Endothelial cell of umbilical vein (primary cell): Measurements from ENCODE around the gene OVCH1. TPM values are rescaled to one million over a fixed set of nuclear protein-coding genes. Genes with fewer than 3 reads are reported as not detected.

Source experiments
- Bru-seq: library from RNA; stranded (reverse); fragments of 400-500 nt; gene quantifications from one replicate; lab custom pipeline; 2021; lab: Mats Ljungman, UMichigan
- BruChase-seq, 2 experiments: library from RNA; stranded (reverse); fragments of 400-500 nt; gene quantifications; one replicate each; lab custom pipeline; 2021; lab: Mats Ljungman, UMichigan
- BruUV-seq: library from RNA; stranded (reverse); fragments of 400-500 nt; replicated peaks from 2 replicates; lab custom pipeline; 2021; lab: Mats Ljungman, UMichigan
- CTCF ChIA-PET: fragments of 300-600, 350-600 bp; sonication (Branson Sonifier 250); formaldehyde crosslinking; loops from one replicate; lab custom pipeline; 2021; ENCODE audit warnings: antibody characterized with exemption, inconsistent platforms; lab: Charles Lee
- POLR2A ChIA-PET: fragments of 300-600, 350-600 bp; sonication (Branson Sonifier 250); formaldehyde crosslinking; loops from one replicate; lab custom pipeline; 2021; ENCODE audit warnings: antibody characterized with exemption, inconsistent platforms; lab: Charles Lee
- DNase-seq: peaks from one replicate; pipeline ENCODE4 v3.0.0-alpha.2; 2011; ENCODE audit warnings: low read depth, low spot score
- FAIRE-seq: peaks from 2 replicates; lab custom pipeline; 2011; peaks lifted over from hg19 to GRCh38; lab: Jason Lieb, UNC
- H2AFZ ChIP-seq: 2 replicates; pipeline ENCODE4 v1.6.0; 2012; ENCODE audit warnings: low read depth, low read length, control low read depth, inconsistent platforms
- H3K27ac ChIP-seq: 2 replicates; pipeline ENCODE4 v1.5.1; 2011; ENCODE audit warnings: low read depth, mild to moderate bottlenecking, control low read depth, low read length, moderate library complexity; ENCODE audit not compliant: insufficient read depth
- H3K27me3 ChIP-seq, 2 experiments: 2 replicates each; pipeline versions ENCODE4 v1.6.0 to v1.6.1; 2011; ENCODE audit warnings: low read length in 2 of 2, mixed read lengths in 1 of 2; ENCODE audit not compliant: control insufficient read depth in 2 of 2, insufficient read depth in 2 of 2
- H3K36me3 ChIP-seq, 2 experiments: 2 replicates in 1 of 2; 3 replicates in 1 of 2; pipeline ENCODE4 v1.5.1; 2011; ENCODE audit warnings: low read length in 2 of 2, mild to moderate bottlenecking in 1 of 2, moderate library complexity in 1 of 2; ENCODE audit not compliant: control insufficient read depth in 2 of 2, insufficient read depth in 2 of 2; ENCODE audit errors: extremely low read depth in 1 of 2
- H3K4me1 ChIP-seq: 3 replicates; pipeline ENCODE4 v1.5.1; 2011; ENCODE audit warnings: mild to moderate bottlenecking, low read length; ENCODE audit not compliant: control insufficient read depth, insufficient read depth; ENCODE audit errors: extremely low read depth
- H3K4me2 ChIP-seq: 2 replicates; pipeline ENCODE4 v1.6.1; 2011; ENCODE audit warnings: low read length, control low read depth, mixed read lengths; ENCODE audit not compliant: insufficient read depth
- H3K4me3 ChIP-seq, 3 experiments: fragments of 200-600 bp in 1 of 3; sonication (generic), shearing (Covaris generic) in 1 of 3; replicated peaks in 1 of 3; 2 replicates each; pipeline ENCODE4 v1.5.1; 2011 to 2016; ENCODE audit warnings: control low read depth in 3 of 3, low read length in 3 of 3, mild to moderate bottlenecking in 2 of 3, inconsistent platforms in 1 of 3, low read depth in 1 of 3, moderate library complexity in 1 of 3; ENCODE audit not compliant: insufficient read depth in 1 of 3
- H3K79me2 ChIP-seq: 2 replicates; pipeline ENCODE4 v1.6.0; 2012; ENCODE audit warnings: low read length, inconsistent platforms; ENCODE audit not compliant: control insufficient read depth, insufficient read depth
- H3K9ac ChIP-seq: replicated peaks from 2 replicates; pipeline ENCODE3; 2011; ENCODE audit warnings: low read length, control low read depth; ENCODE audit not compliant: insufficient read depth; ENCODE audit errors: extremely low read depth
- H3K9me1 ChIP-seq: replicated peaks from 3 replicates; pipeline ENCODE4 v1.6.0; 2011; ENCODE audit warnings: mild to moderate bottlenecking, low read length; ENCODE audit not compliant: control insufficient read depth, insufficient read depth; ENCODE audit errors: extremely low read depth
- H3K9me3 ChIP-seq: replicated peaks from 2 replicates; pipeline ENCODE4 v1.5.1; 2012; ENCODE audit warnings: low read length, inconsistent platforms; ENCODE audit not compliant: control insufficient read depth, insufficient read depth
- H4K20me1 ChIP-seq: replicated peaks from 2 replicates; pipeline ENCODE3; 2011; ENCODE audit warnings: mild to moderate bottlenecking, low read length; ENCODE audit not compliant: control insufficient read depth, insufficient read depth; ENCODE audit errors: extremely low read depth
- EZH2 ChIP-seq: IDR thresholded peaks from 2 replicates; pipeline ENCODE4 v1.6.1; 2012; ENCODE audit warnings: borderline replicate concordance, low read depth, mild to moderate bottlenecking, moderate library complexity, low read length, inconsistent platforms; ENCODE audit not compliant: severe bottlenecking
- FOS ChIP-seq: IDR thresholded peaks from 2 replicates; pipeline ENCODE4 v1.6.1; 2011; ENCODE audit warnings: mild to moderate bottlenecking, low read length, moderate library complexity, borderline replicate concordance; ENCODE audit not compliant: insufficient read depth
- GATA2 ChIP-seq: IDR thresholded peaks from 2 replicates; pipeline ENCODE4 v1.7.0; 2011; ENCODE audit warnings: low read depth, mild to moderate bottlenecking, moderate library complexity, mixed read lengths, low read length; ENCODE audit not compliant: insufficient read length, insufficient read depth
- JUN ChIP-seq: IDR thresholded peaks from 2 replicates; pipeline ENCODE4 v1.6.1; 2011; ENCODE audit warnings: borderline replicate concordance, low read depth; ENCODE audit not compliant: insufficient read length, insufficient read depth
- MYC ChIP-seq: IDR thresholded peaks from one replicate; pipeline ENCODE4 v1.6.1; 2011; ENCODE audit warnings: mild to moderate bottlenecking, low read depth, low read length
- POLR2A ChIP-seq: IDR thresholded peaks from 2 replicates; pipeline ENCODE4 v1.6.1; 2012; ENCODE audit warnings: low read depth, mild to moderate bottlenecking, control low read depth, low read length
- POLR2AphosphoS5 ChIP-seq: IDR thresholded peaks from 2 replicates; pipeline ENCODE4 v1.6.1; 2012; ENCODE audit warnings: low read depth, mild to moderate bottlenecking, control low read depth, low read length, moderate library complexity; ENCODE audit not compliant: insufficient read depth
- dilution Hi-C: fragments of 300-500 bp; cut with MboI; formaldehyde crosslinking; loops from one replicate; pipeline ENCODE4 v1.15.0; 2019; ENCODE audit warnings: low sequenced_read_pairs; ENCODE audit not compliant: extremely low pct_ligation_motif_present
- intact Hi-C: fragments of 100-400 bp; cut with micrococcal nuclease; formaldehyde crosslinking; loops from one replicate; pipeline ENCODE4 v1.10.0; 2022
- long read RNA-seq: library from polyadenylated mRNA; stranded (forward); transcript quantifications from one replicate; pipeline ENCODE4 v2.0.0, GENCODE V29; 2021
- polyA minus RNA-seq, 3 experiments: library from RNA; depleted of rRNA, polyadenylated mRNA; stranded (reverse); fragments of >200 nt; gene quantifications; 1 replicate in 1 of 3; 2 replicates in 2 of 3; pipeline ENCODE4 v1.2.3, GENCODE V29; 2011
- polyA plus RNA-seq, 4 experiments: library from polyadenylated mRNA; depleted of rRNA in 3 of 4; stranded (reverse) in 3 of 4; unstranded in 1 of 4; fragments of >200 nt; gene quantifications; 2 replicates each; pipeline versions ENCODE4 v1.2.1 to v1.2.3, GENCODE V29; 2011 to 2012; ENCODE audit warnings: missing spikeins in 1 of 4
- total RNA-seq: library from RNA; stranded (reverse); gene quantifications from 2 replicates; pipeline ENCODE4 v1.2.3, GENCODE V29; 2021
- TF ChIP-seq, protein P1 (sequence below): IDR thresholded peaks from 2 replicates; pipeline ENCODE4 v1.6.1; 2011; ENCODE audit not compliant: insufficient read depth, insufficient read length
- TF ChIP-seq, protein P2 (sequence below), 2 donors: IDR thresholded peaks; 1 replicate in 1 of 2; 2 replicates in 1 of 2; pipeline ENCODE4 v1.5.1; 2011; ENCODE audit warnings: low read length in 2 of 2, mild to moderate bottlenecking in 2 of 2, moderate library complexity in 2 of 2, control low read depth in 1 of 2, inconsistent platforms in 1 of 2, low read depth in 1 of 2; ENCODE audit not compliant: insufficient read depth in 1 of 2; ENCODE audit errors: extremely low read depth in 1 of 2

OVCH1 gene, protein sequence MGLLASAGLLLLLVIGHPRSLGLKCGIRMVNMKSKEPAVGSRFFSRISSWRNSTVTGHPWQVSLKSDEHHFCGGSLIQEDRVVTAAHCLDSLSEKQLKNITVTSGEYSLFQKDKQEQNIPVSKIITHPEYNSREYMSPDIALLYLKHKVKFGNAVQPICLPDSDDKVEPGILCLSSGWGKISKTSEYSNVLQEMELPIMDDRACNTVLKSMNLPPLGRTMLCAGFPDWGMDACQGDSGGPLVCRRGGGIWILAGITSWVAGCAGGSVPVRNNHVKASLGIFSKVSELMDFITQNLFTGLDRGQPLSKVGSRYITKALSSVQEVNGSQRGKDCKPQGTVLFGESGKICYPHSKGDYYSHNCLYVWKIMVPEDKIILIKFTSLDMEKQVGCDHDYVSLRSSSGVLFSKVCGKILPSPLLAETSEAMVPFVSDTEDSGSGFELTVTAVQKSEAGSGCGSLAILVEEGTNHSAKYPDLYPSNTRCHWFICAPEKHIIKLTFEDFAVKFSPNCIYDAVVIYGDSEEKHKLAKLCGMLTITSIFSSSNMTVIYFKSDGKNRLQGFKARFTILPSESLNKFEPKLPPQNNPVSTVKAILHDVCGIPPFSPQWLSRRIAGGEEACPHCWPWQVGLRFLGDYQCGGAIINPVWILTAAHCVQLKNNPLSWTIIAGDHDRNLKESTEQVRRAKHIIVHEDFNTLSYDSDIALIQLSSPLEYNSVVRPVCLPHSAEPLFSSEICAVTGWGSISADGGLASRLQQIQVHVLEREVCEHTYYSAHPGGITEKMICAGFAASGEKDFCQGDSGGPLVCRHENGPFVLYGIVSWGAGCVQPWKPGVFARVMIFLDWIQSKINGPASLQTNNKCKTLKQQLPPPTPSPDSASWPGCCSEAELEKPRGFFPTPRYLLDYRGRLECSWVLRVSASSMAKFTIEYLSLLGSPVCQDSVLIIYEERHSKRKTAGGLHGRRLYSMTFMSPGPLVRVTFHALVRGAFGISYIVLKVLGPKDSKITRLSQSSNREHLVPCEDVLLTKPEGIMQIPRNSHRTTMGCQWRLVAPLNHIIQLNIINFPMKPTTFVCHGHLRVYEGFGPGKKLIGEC
- total RNA-seq = not detected in 2 replicates
- 0.01 and 0.02 TPM in 2 replicates for polyA plus RNA-seq
- polyA plus RNA-seq (2011; cell fraction: cytosol; rRNA removed) = not detected in 2 replicates
- polyA plus RNA-seq (2011; cell fraction: nucleus; rRNA removed) = 0.04 and 0.32 TPM in 2 replicates
- polyA plus RNA-seq (2012) = not detected in 2 replicates
- not detected in 2 replicates for polyA minus RNA-seq
- polyA minus RNA-seq (2011; cell fraction: cytosol; rRNA and poly(A)+ RNA removed) = not detected
- polyA minus RNA-seq (2011; cell fraction: nucleus; rRNA and poly(A)+ RNA removed) = 0.10 and 0.24 TPM in 2 replicates
- Bru-seq, nascent RNA = percentile 22 among the genes with signal in this experiment
- percentile 26 among the genes with signal in this experiment for BruChase-seq, experiment 1, labeled RNA remaining after a 6-hour chase
- percentile 23 among the genes with signal in this experiment for BruChase-seq, experiment 2, labeled RNA remaining after a 2-hour chase
- long read RNA-seq = 0 reads

DNA sequence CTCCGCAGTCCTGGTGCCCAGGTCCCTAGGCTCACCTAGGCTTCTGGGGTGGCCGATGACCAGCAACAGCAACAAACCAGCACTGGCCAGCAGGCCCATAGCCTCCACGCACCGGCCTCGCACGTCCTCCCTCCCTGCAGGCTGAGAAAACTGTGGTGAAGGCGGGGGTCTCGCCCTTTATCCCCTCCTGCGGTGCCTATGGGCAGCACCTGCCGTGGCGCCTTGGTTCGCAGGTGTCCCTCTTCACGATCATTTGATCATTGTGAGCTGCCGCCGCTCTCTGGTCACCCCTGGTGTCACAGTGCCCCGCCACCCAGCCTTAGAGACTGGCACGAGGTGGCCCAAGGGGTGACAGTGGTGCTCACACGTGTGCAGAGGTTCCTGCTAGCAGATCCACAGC, at the start of gene OVCH1:
Gene OVCH1 (minus strand): TSS at position 99 of the 400 bp plus-strand sequence. CDS start 0 bp downstream, at position 99.
- Histone ChIP-seq H3K27ac (no peak within 1 kb of the TSS), H3K79me2 (no peaks in the 10 kb centered on the region), H2AFZ (no peak within 1 kb of the TSS), H3K9me1 (no peaks in the 10 kb centered on the region), H3K4me3 (no peak within 1 kb of the TSS), H3K4me1 (no peaks in the 10 kb centered on the region), H3K27me3 (no peaks in the 10 kb centered on the region), H3K9ac (no peak within 1 kb of the TSS), H3K4me2 (no peak within 1 kb of the TSS), H3K36me3 (no peaks in the 10 kb centered on the region), H3K9me3 (no peaks in the 10 kb centered on the region), H4K20me1 (no peaks in the 10 kb centered on the region)
- dilution Hi-C loops = no loop called here
- FAIRE-seq (no peak), DNase-seq (no peak)
- TF ChIP-seq, protein P1, sequence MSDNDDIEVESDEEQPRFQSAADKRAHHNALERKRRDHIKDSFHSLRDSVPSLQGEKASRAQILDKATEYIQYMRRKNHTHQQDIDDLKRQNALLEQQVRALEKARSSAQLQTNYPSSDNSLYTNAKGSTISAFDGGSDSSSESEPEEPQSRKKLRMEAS = no peak
- no peak for TF ChIP-seq MYC
- no peak for TF ChIP-seq JUN
- TF ChIP-seq, protein P2, sequence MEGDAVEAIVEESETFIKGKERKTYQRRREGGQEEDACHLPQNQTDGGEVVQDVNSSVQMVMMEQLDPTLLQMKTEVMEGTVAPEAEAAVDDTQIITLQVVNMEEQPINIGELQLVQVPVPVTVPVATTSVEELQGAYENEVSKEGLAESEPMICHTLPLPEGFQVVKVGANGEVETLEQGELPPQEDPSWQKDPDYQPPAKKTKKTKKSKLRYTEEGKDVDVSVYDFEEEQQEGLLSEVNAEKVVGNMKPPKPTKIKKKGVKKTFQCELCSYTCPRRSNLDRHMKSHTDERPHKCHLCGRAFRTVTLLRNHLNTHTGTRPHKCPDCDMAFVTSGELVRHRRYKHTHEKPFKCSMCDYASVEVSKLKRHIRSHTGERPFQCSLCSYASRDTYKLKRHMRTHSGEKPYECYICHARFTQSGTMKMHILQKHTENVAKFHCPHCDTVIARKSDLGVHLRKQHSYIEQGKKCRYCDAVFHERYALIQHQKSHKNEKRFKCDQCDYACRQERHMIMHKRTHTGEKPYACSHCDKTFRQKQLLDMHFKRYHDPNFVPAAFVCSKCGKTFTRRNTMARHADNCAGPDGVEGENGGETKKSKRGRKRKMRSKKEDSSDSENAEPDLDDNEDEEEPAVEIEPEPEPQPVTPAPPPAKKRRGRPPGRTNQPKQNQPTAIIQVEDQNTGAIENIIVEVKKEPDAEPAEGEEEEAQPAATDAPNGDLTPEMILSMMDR (IDR thresholded peaks at IDR 0.05; ENCODE audit: extremely low read depth in 1 of 2, insufficient read depth in 1 of 2, low read depth in 1 of 2, low read length in 2 of 2) = no peak
- TF ChIP-seq POLR2A = no peak
- TF ChIP-seq EZH2 = no peak
- TF ChIP-seq POLR2AphosphoS5 = no peak
- no peak for TF ChIP-seq FOS
- no peak for TF ChIP-seq GATA2
- ChIA-PET CTCF (no interaction called here), POLR2A (no interaction called here)
- BruUV-seq = no TSS peak
- intact Hi-C loops = no loop called here
